Fibroblast of upper back skin (primary cell): ENCODE results near the gene PGLYRP4.

Experiments
- DNase-seq: peaks from one replicate; pipeline ENCODE4 v3.0.0-alpha.2; 2013

The PGLYRP4 gene

DNA sequence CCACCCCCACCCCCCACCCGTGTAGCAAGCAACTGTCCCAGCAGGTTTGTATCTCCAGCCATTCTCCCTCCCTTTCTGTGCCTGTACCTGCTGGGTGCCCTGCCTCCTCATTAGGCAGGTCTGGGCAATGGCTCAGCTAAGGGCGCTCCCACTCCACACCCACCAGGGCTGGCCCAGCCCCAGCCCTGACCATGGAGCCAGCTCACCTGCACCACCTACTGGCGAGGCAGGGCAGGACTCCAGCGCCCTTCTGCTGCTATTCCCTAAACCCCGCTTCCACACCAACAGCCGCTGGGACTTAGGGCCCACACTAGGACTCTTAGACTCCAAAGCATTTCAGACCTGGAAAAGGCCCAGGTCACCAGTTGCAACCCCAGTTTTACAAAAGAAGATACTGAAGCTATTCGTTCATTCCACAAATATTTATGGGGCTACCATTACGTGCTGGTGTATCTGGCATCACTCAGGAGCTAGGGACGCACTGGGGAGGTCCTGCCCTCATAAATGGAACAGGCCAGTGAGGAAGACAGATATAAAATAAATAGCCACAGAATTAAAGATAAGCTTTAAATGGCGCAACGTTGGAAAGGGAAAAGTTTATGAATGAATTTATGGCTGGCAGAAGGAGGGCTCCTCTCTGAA lies 59.9 kb downstream of the PGLYRP4 start:
- no peak for DNase-seq
